Neural crest cell (in vitro differentiated cells): Measurements from ENCODE around the gene ETV6. TPM values are rescaled to one million over a fixed set of nuclear protein-coding genes. Genes with fewer than 3 reads are reported as not detected.

ENCODE experiments used
- DNase-seq: peaks from one replicate; pipeline ENCODE4 v3.0.0; 2021; ENCODE audit warnings: low read depth, mixed read lengths, low spot score
- H3K27ac Mint-ChIP-seq: one replicate; pipeline ENCODE4 v1.8.0; 2021; ENCODE audit warnings: mild to moderate bottlenecking, mixed read lengths; ENCODE audit not compliant: unreplicated experiment
- H3K27me3 Mint-ChIP-seq: 2 replicates; pipeline ENCODE4 v1.8.0; 2021; ENCODE audit warnings: low read depth, mild to moderate bottlenecking, mixed read lengths
- H3K36me3 Mint-ChIP-seq: 2 replicates; pipeline ENCODE4 v1.8.0; 2021; ENCODE audit warnings: low read depth, mild to moderate bottlenecking, mixed read lengths
- H3K4me1 Mint-ChIP-seq: 2 replicates; pipeline ENCODE4 v1.8.0; 2021; ENCODE audit warnings: mixed read lengths
- H3K4me3 Mint-ChIP-seq: one replicate; pipeline ENCODE4 v1.8.0; 2021; ENCODE audit warnings: mild to moderate bottlenecking, mixed read lengths
- H3K9me3 Mint-ChIP-seq: 2 replicates; pipeline ENCODE4 v1.8.0; 2021; ENCODE audit warnings: mixed read lengths
- CTCF ChIP-seq: fragments of 200-600 bp; sonication (generic); conservative IDR thresholded peaks from 2 replicates; pipeline ENCODE4 v1.5.0; 2021; ENCODE audit warnings: antibody characterized with exemption, mild to moderate bottlenecking
- total RNA-seq: library from RNA; stranded (reverse); gene quantifications from 2 replicates; pipeline ENCODE4 v1.2.1, GENCODE V29; 2021

The ETV6 gene
- total RNA-seq, 1 donor from 2014 or later: 18.7 TPM

GRCh38 chr12:11793921-11794710, 144.6 kb downstream of the ETV6 start:
- Mint-ChIP-seq H3K9me3 (no peaks in the 10 kb centered on the region), H3K36me3 (no peaks in the 10 kb centered on the region), H3K4me3 (peak overlapping the region; percentile 29), H3K27ac (peak overlapping the region; percentile 78), H3K4me1 (peaks cover 33% of the 10 kb centered on the region), H3K27me3 (no peaks in the 10 kb centered on the region)
- TF ChIP-seq CTCF: no peak
- no peak for DNase-seq

- Mint-ChIP-seq H3K27me3 (no peaks in the 10 kb centered on the region), H3K4me3 (no peak overlapping the region), H3K36me3 (no peaks in the 10 kb centered on the region), H3K27ac (no peak overlapping the region), H3K9me3 (no peaks in the 10 kb centered on the region), H3K4me1 (peaks cover 33% of the 10 kb centered on the region)
- no peak for TF ChIP-seq CTCF
- DNase-seq: no peak
These were observed 145.3 kb downstream of the ETV6 start for GRCh38 chr12:11794751-11795150.

- Mint-ChIP-seq H3K4me1 (peaks cover 33% of the 10 kb centered on the region), H3K4me3 (no peak overlapping the region), H3K36me3 (no peaks in the 10 kb centered on the region), H3K27me3 (no peaks in the 10 kb centered on the region), H3K9me3 (no peaks in the 10 kb centered on the region), H3K27ac (no peak overlapping the region)
- no peak for TF ChIP-seq CTCF
- no peak for DNase-seq
These were observed 145.9 kb downstream of the ETV6 start for GRCh38 chr12:11795192-11795912.

- H3K27ac Mint-ChIP-seq: no peak overlapping the region
- H3K4me1 Mint-ChIP-seq: peaks cover 33% of the 10 kb centered on the region
- H3K4me3 Mint-ChIP-seq: no peak overlapping the region
These were observed 146.5 kb downstream of the ETV6 start for GRCh38 chr12:11795913-11796459.

More at GRCh38 chr12:11795913-11796459, 146.5 kb downstream of the ETV6 start:
- Mint-ChIP-seq H3K27me3 (no peaks in the 10 kb centered on the region), H3K9me3 (no peaks in the 10 kb centered on the region), H3K36me3 (no peaks in the 10 kb centered on the region)
- DNase-seq: no peak
- no peak for TF ChIP-seq CTCF
